Measurements from ENCODE around the gene FGF2. TPM values are rescaled to one million over a fixed set of nuclear protein-coding genes. Genes with fewer than 3 reads are reported as not detected.

FGF2 gene
- total RNA-seq, 1 donor from 2014 or later, result 2.7 TPM

GRCh38 chr4:122917731-122918130, 91.1 kb downstream of the FGF2 start:
- Mint-ChIP-seq H3K36me3 (ENCODE audit: insufficient read depth) (no peaks in the 10 kb centered on the region), H3K27ac (no peak overlapping the region), H3K9me3 (ENCODE audit: low read depth) (no peaks in the 10 kb centered on the region), H3K4me3 (ENCODE audit: low read depth) (no peak overlapping the region), H3K27me3 (no peaks in the 10 kb centered on the region), H3K4me1 (ENCODE audit: low read depth) (peaks cover 8% of the 10 kb centered on the region)
- DNase-seq (ENCODE audit: low spot score, unreplicated experiment), result no peak
- TF ChIP-seq CTCF (IDR thresholded peaks at IDR 0.05; ENCODE audit: unreplicated experiment), result no peak

- Mint-ChIP-seq H3K4me3 (ENCODE audit: low read depth) (peak overlapping the region; percentile 56), H3K27ac (no peak overlapping the region), H3K36me3 (ENCODE audit: insufficient read depth) (no peaks in the 10 kb centered on the region), H3K9me3 (ENCODE audit: low read depth) (no peaks in the 10 kb centered on the region), H3K27me3 (no peaks in the 10 kb centered on the region), H3K4me1 (ENCODE audit: low read depth) (peaks cover 10% of the 10 kb centered on the region)
- TF ChIP-seq CTCF (IDR thresholded peaks at IDR 0.05; ENCODE audit: unreplicated experiment), result no peak
- DNase-seq (ENCODE audit: low spot score, unreplicated experiment), result no peak
Measured at GRCh38 chr4:122920473-122920872, 93.8 kb downstream of the FGF2 start.

- Mint-ChIP-seq H3K4me3 (ENCODE audit: low read depth) (peak overlapping the region; percentile 96), H3K4me1 (ENCODE audit: low read depth) (peaks cover 10% of the 10 kb centered on the region), H3K27ac (peak overlapping the region; percentile 35), H3K27me3 (no peaks in the 10 kb centered on the region), H3K36me3 (ENCODE audit: insufficient read depth) (no peaks in the 10 kb centered on the region), H3K9me3 (ENCODE audit: low read depth) (no peaks in the 10 kb centered on the region)
- no peak for DNase-seq (ENCODE audit: low spot score, unreplicated experiment)
- TF ChIP-seq CTCF (IDR thresholded peaks at IDR 0.05; ENCODE audit: unreplicated experiment), result no peak
Measured at GRCh38 chr4:122921300-122921699, 94.7 kb downstream of the FGF2 start.

GRCh38 chr4:122921971-122922876, 95.6 kb downstream of the FGF2 start, which contains the start of gene NUDT6:
Gene NUDT6, minus strand, starts transcription at chr4:122922597. Its CDS starts 25 bp downstream, at chr4:122922572.
- Mint-ChIP-seq H3K27me3 (no peaks in the 10 kb centered on the region), H3K36me3 (ENCODE audit: insufficient read depth) (no peaks in the 10 kb centered on the region), H3K4me3 (ENCODE audit: low read depth) (peak within 1 kb of the TSS; percentile 96), H3K4me1 (ENCODE audit: low read depth) (peaks cover 10% of the 10 kb centered on the region), H3K27ac (peak within 1 kb of the TSS; percentile 97), H3K9me3 (ENCODE audit: low read depth) (no peaks in the 10 kb centered on the region)
- peak; percentile 41 for DNase-seq (ENCODE audit: low spot score, unreplicated experiment)
- TF ChIP-seq CTCF (IDR thresholded peaks at IDR 0.05; ENCODE audit: unreplicated experiment), result no peak

- H3K4me3 Mint-ChIP-seq (ENCODE audit: low read depth), result peak overlapping the region; percentile 96
- no peaks in the 10 kb centered on the region for H3K9me3 Mint-ChIP-seq (ENCODE audit: low read depth)
- peaks cover 10% of the 10 kb centered on the region for H3K4me1 Mint-ChIP-seq (ENCODE audit: low read depth)
- peak; percentile 56 for DNase-seq (ENCODE audit: low spot score, unreplicated experiment)
- no peaks in the 10 kb centered on the region for H3K27me3 Mint-ChIP-seq
- H3K27ac Mint-ChIP-seq, result peak overlapping the region; percentile 97
- no peaks in the 10 kb centered on the region for H3K36me3 Mint-ChIP-seq (ENCODE audit: insufficient read depth)
- no peak for TF ChIP-seq CTCF (IDR thresholded peaks at IDR 0.05; ENCODE audit: unreplicated experiment)
Measured at GRCh38 chr4:122922877-122923511, 96.4 kb downstream of the FGF2 start.
